ENCODE measurements around the gene PBX3. TPM values are rescaled to one million over a fixed set of nuclear protein-coding genes. Genes with fewer than 3 reads are reported as not detected.

The PBX3 gene
- total and polyA plus RNA-seq, 2 of the 13 experiments (the other 11 are each of a cell fraction or from before 2014, with no cell fraction given), result 6.0 to 11.2 TPM

DNA sequence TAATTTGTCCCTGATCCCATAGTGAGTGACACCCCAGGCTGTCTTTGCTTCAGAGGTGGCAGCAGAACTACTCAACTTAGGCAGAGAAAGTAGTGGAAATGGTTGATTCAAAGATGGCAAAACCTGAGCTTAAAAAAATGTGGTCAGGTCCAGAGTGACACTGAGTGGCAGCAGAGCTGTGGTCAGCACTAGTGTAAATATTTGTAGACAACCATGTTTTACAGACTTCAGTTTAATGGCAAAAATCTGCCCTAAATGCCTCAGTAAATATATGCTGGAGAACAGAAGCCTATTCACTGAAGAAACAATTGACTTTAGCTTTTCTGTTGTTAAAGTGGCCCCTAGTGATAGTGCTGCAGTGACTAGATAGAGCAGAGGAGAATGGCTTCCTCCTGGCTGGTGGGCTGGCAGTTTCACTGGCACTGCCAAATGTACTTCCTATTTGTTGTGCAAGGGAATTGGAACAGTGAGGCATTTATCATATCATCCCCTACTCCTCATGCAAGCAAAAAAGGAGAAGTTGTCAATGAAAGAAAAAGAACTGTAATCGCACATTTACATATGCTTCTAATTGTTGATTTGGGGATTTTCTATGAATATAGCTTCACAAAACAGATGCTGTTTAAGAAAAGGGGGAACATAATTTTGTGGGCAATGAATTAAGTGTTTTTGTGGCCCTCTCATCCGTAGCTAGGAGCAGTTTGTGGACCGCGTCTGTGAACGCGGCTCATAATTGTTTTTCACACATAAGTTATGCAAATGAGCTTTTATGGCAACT, 12.0 kb downstream of the PBX3 start (continued):
- TF ChIP-seq, protein P1, sequence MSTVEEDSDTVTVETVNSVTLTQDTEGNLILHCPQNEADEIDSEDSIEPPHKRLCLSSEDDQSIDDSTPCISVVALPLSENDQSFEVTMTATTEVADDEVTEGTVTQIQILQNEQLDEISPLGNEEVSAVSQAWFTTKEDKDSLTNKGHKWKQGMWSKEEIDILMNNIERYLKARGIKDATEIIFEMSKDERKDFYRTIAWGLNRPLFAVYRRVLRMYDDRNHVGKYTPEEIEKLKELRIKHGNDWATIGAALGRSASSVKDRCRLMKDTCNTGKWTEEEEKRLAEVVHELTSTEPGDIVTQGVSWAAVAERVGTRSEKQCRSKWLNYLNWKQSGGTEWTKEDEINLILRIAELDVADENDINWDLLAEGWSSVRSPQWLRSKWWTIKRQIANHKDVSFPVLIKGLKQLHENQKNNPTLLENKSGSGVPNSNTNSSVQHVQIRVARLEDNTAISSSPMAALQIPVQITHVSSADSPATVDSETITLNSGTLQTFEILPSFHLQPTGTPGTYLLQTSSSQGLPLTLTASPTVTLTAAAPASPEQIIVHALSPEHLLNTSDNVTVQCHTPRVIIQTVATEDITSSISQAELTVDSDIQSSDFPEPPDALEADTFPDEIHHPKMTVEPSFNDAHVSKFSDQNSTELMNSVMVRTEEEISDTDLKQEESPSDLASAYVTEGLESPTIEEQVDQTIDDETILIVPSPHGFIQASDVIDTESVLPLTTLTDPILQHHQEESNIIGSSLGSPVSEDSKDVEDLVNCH (CRISPR knock-in tag; IDR thresholded peaks at IDR 0.05), result no peak
- TF ChIP-seq PHF5A (CRISPR knock-in tag; IDR thresholded peaks at IDR 0.05; ENCODE audit: low read depth, unreplicated experiment) (no peak), SP5 (CRISPR knock-in tag; IDR thresholded peaks at IDR 0.05; ENCODE audit: borderline replicate concordance, low read depth) (0 out of 2 replicates have a peak, but pooled peaks have one; percentile 6), KLF9 (CRISPR knock-in tag; IDR thresholded peaks at IDR 0.05; ENCODE audit: low read depth) (no peak), ZNF552 (CRISPR knock-in tag; IDR thresholded peaks at IDR 0.05; ENCODE audit: borderline replicate concordance) (no peak), KAT7 (CRISPR knock-in tag; IDR thresholded peaks at IDR 0.05; ENCODE audit: borderline replicate concordance) (no peak), ZIK1 (CRISPR knock-in tag; IDR thresholded peaks at IDR 0.05; ENCODE audit: borderline replicate concordance, low read depth) (no peak), ZNF350 (CRISPR knock-in tag; IDR thresholded peaks at IDR 0.05; ENCODE audit: borderline replicate concordance, low read depth) (no peak), MAF1 (CRISPR knock-in tag; IDR thresholded peaks at IDR 0.05; ENCODE audit: borderline replicate concordance) (no peak)
- TF ChIP-seq, protein P2, sequence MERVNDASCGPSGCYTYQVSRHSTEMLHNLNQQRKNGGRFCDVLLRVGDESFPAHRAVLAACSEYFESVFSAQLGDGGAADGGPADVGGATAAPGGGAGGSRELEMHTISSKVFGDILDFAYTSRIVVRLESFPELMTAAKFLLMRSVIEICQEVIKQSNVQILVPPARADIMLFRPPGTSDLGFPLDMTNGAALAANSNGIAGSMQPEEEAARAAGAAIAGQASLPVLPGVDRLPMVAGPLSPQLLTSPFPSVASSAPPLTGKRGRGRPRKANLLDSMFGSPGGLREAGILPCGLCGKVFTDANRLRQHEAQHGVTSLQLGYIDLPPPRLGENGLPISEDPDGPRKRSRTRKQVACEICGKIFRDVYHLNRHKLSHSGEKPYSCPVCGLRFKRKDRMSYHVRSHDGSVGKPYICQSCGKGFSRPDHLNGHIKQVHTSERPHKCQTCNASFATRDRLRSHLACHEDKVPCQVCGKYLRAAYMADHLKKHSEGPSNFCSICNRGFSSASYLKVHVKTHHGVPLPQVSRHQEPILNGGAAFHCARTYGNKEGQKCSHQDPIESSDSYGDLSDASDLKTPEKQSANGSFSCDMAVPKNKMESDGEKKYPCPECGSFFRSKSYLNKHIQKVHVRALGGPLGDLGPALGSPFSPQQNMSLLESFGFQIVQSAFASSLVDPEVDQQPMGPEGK (CRISPR knock-in tag; IDR thresholded peaks at IDR 0.05), result peak; percentile 44
- TF ChIP-seq, protein P3, sequence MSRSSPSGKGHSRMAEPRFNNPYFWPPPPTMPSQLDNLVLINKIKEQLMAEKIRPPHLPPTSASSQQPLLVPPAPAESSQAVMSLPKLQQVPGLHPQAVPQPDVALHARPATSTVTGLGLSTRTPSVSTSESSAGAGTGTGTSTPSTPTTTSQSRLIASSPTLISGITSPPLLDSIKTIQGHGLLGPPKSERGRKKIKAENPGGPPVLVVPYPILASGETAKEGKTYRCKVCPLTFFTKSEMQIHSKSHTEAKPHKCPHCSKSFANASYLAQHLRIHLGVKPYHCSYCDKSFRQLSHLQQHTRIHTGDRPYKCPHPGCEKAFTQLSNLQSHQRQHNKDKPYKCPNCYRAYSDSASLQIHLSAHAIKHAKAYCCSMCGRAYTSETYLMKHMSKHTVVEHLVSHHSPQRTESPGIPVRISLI (CRISPR knock-in tag; IDR thresholded peaks at IDR 0.05; ENCODE audit: borderline replicate concordance), result peak; percentile 83; the same call in 1 of the 2 replicates
- TF ChIP-seq, protein P4, sequence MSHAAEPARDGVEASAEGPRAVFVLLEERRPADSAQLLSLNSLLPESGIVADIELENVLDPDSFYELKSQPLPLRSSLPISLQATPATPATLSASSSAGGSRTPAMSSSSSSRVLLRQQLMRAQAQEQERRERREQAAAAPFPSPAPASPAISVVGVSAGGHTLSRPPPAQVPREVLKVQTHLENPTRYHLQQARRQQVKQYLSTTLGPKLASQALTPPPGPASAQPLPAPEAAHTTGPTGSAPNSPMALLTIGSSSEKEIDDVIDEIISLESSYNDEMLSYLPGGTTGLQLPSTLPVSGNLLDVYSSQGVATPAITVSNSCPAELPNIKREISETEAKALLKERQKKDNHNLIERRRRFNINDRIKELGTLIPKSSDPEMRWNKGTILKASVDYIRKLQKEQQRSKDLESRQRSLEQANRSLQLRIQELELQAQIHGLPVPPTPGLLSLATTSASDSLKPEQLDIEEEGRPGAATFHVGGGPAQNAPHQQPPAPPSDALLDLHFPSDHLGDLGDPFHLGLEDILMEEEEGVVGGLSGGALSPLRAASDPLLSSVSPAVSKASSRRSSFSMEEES (CRISPR knock-in tag; IDR thresholded peaks at IDR 0.05), result no peak
- TF ChIP-seq, protein P5, sequence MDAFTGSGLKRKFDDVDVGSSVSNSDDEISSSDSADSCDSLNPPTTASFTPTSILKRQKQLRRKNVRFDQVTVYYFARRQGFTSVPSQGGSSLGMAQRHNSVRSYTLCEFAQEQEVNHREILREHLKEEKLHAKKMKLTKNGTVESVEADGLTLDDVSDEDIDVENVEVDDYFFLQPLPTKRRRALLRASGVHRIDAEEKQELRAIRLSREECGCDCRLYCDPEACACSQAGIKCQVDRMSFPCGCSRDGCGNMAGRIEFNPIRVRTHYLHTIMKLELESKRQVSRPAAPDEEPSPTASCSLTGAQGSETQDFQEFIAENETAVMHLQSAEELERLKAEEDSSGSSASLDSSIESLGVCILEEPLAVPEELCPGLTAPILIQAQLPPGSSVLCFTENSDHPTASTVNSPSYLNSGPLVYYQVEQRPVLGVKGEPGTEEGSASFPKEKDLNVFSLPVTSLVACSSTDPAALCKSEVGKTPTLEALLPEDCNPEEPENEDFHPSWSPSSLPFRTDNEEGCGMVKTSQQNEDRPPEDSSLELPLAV (CRISPR knock-in tag; conservative IDR thresholded peaks at IDR 0.05; ENCODE audit: low read depth), result no peak
- TF ChIP-seq, protein P6, sequence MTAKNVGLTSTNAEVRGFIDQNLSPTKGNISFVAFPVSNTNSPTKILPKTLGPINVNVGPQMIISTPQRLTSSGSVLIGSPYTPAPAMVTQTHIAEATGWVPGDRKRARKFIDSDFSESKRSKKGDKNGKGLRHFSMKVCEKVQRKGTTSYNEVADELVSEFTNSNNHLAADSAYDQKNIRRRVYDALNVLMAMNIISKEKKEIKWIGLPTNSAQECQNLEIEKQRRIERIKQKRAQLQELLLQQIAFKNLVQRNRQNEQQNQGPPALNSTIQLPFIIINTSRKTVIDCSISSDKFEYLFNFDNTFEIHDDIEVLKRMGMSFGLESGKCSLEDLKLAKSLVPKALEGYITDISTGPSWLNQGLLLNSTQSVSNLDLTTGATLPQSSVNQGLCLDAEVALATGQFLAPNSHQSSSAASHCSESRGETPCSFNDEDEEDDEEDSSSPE (CRISPR knock-in tag; IDR thresholded peaks at IDR 0.05), result no peak
- TF ChIP-seq, protein P7, sequence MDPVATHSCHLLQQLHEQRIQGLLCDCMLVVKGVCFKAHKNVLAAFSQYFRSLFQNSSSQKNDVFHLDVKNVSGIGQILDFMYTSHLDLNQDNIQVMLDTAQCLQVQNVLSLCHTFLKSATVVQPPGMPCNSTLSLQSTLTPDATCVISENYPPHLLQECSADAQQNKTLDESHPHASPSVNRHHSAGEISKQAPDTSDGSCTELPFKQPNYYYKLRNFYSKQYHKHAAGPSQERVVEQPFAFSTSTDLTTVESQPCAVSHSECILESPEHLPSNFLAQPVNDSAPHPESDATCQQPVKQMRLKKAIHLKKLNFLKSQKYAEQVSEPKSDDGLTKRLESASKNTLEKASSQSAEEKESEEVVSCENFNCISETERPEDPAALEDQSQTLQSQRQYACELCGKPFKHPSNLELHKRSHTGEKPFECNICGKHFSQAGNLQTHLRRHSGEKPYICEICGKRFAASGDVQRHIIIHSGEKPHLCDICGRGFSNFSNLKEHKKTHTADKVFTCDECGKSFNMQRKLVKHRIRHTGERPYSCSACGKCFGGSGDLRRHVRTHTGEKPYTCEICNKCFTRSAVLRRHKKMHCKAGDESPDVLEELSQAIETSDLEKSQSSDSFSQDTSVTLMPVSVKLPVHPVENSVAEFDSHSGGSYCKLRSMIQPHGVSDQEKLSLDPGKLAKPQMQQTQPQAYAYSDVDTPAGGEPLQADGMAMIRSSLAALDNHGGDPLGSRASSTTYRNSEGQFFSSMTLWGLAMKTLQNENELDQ (CRISPR knock-in tag; IDR thresholded peaks at IDR 0.05; ENCODE audit: borderline replicate concordance), result no peak

All from HepG2 (cell line).